Upper lobe of right lung (tissue), 1 donor: Measurements from ENCODE around the gene C3orf22. TPM values are rescaled to one million over a fixed set of nuclear protein-coding genes. Genes with fewer than 3 reads are reported as not detected.

ENCODE experiments used
- ATAC-seq: fragments of 200-7000 bp; cut with Tn5 transposase; one replicate; pipeline ENCODE4 v1.9.1; 2020; ENCODE audit warnings: mild to moderate bottlenecking, moderate library complexity
- DNase-seq: peaks from one replicate; pipeline ENCODE4 v3.0.0-alpha.2; 2020
- H3K27ac ChIP-seq: fragments of 200-600 bp; one replicate; pipeline ENCODE4 v1.8.0; 2022
- H3K27me3 ChIP-seq: fragments of 200-600 bp; one replicate; pipeline ENCODE4 v1.8.0; 2022; ENCODE audit warnings: mild to moderate bottlenecking
- H3K36me3 ChIP-seq: fragments of 200-600 bp; one replicate; pipeline ENCODE4 v1.8.0; 2022
- H3K4me1 ChIP-seq: fragments of 200-600 bp; one replicate; pipeline ENCODE4 v1.8.0; 2022
- H3K4me3 ChIP-seq: fragments of 200-600 bp; one replicate; pipeline ENCODE4 v1.8.0; 2022; ENCODE audit warnings: mild to moderate bottlenecking
- H3K9me3 ChIP-seq: fragments of 200-600 bp; one replicate; pipeline ENCODE4 v1.8.0; 2022
- intact Hi-C: fragments of 100-400 bp; cut with DNase I; formaldehyde crosslinking; loops from one replicate; pipeline ENCODE4 v1.11.0; 2022
- total RNA-seq: library from RNA; stranded (reverse); fragmentation: NEBNext Ultra II Directional; extraction: Animal tissue kit (Norgen Biotek cat#: 25700); gene quantifications from one replicate; pipeline ENCODE4 v1.2.1, GENCODE V29; 2021
- TF ChIP-seq, protein P1 (sequence below): fragments of 200-600 bp; IDR thresholded peaks from one replicate; pipeline ENCODE4 v1.8.0; 2022; ENCODE audit warnings: antibody characterized with exemption
- donor health status: DM: no; HTN: yes; CAD: no; lungs with severe emphysema.

C3orf22 gene
- total RNA-seq, 1 donor from 2014 or later = not detected

DNA sequence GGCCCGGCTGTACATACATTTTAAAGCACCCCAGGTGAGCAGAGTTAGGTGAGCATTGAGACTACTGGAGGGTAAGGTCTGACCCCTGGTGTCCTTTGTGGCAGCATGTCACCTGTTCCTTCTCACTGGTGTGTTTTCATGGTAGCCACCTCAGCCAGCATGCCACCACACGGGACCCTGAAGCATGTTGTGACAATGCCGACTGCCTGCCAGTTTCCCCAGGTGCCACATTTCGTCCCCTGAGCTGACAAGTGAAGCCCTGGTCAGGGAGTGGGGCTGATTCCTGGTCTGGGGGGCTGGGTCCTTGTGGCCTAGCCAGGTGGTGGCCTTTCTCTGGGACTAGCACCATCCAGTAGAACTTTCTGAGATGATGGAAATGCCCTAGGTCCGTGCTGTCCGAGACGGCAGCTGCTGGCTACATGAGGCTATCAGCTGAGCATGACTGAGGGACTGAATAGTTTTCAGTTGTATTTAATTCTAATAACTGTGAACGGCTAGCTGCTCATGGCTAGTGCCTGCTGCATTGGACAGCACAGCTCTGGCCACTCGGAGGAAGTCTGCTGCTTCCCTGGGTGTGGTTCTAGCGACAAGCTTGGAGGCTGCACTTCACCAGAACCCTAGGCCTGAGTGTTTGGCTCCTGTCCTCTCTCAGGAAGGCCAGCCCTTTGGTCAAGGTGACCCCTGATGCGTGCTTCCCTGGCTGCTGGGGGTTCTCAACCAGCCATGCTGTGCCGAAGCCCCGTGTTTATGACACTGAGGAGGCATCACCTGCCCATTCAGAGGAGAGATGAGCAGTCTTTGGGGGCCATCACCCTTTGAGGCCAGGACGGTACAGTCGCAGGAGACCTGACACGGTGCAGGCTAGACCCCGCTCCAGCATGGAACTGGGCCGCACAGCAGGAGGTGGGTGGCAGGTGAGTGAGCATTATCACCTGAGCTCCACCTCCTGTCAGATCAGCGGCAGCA lies 3.9 kb downstream of the C3orf22 start:
- intact Hi-C loops = no loop called here
- TF ChIP-seq, protein P1, sequence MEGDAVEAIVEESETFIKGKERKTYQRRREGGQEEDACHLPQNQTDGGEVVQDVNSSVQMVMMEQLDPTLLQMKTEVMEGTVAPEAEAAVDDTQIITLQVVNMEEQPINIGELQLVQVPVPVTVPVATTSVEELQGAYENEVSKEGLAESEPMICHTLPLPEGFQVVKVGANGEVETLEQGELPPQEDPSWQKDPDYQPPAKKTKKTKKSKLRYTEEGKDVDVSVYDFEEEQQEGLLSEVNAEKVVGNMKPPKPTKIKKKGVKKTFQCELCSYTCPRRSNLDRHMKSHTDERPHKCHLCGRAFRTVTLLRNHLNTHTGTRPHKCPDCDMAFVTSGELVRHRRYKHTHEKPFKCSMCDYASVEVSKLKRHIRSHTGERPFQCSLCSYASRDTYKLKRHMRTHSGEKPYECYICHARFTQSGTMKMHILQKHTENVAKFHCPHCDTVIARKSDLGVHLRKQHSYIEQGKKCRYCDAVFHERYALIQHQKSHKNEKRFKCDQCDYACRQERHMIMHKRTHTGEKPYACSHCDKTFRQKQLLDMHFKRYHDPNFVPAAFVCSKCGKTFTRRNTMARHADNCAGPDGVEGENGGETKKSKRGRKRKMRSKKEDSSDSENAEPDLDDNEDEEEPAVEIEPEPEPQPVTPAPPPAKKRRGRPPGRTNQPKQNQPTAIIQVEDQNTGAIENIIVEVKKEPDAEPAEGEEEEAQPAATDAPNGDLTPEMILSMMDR = no peak
- no peaks in the 10 kb centered on the region for H3K9me3 ChIP-seq
- no peaks in the 10 kb centered on the region for H3K27me3 ChIP-seq
- H3K27ac ChIP-seq = no peak overlapping the region
- ATAC-seq (no peak), DNase-seq (peak; percentile 57)
- no peak overlapping the region for H3K4me3 ChIP-seq
- H3K36me3 ChIP-seq = no peaks in the 10 kb centered on the region
- no peaks in the 10 kb centered on the region for H3K4me1 ChIP-seq

DNA sequence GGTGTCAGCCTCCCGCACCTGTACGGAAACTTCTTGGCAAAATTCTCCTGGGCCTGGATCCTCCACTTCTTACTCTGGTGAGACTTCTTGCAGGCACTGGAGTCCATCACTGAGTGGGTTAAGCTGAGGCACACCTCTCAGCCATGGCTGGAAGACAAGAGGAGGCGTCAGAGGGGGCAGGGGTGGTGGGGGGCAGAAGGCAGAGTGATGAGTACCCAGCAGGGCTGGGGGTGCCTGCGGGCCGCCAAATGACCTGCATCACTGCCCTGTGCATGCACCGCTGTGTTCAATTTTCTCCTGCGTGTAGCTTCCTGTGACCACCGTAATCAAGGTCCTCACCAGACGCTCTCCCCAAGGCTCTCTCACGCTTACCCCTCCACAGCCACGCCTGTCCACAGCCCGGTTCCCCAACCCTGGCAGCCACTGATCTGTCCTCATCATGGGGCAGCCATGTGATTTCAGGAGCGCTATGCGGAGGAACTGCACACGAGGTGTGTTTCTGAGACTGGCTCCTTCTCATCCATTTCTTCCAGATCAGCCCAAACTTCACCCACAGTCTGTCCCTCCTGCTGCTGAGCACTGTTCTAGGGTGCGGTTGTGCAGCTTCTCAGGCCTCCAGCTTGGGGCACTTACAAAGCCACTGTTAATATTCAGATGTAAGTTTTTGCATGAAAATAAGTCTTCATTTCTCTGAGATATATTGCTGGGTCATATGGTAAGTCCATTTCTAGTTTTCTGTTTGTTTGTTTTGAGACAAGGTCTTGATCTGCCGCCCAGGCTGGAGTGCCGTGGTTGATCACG lies 5.2 kb downstream of the C3orf22 start:
- TF ChIP-seq, protein P1 = no peak

DNA sequence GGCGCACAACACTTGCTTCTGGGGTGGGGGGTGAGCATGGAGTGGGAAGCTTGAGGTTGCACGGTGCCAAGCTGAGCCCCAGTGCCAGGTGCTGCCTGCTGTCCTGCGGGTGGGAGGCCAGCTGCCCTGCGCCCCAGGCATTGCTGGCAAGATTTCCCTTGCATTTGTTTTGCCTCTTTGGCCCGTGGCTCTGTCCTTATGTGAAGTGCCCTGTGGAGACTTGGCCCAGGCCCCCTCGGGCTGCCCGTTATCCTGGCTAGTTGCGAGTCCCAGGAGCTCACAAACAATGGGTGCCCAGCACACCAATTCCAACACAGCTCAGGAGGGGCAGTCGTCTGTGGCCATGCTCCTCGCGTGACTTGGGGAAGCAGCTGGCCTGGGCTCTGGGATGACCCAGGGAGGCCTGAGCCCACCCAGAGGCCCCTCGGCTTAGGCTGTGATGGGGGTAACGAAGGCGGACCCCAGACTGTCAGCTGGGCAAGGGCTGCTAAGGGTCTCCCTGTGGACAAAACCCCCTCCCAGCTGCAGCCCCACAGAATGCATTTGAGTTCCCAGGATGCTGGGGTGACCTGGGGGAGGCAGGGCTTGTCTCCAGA lies 5.9 kb downstream of the C3orf22 start:
- no peak overlapping the region for H3K27ac ChIP-seq
- H3K36me3 ChIP-seq = no peaks in the 10 kb centered on the region
- TF ChIP-seq, protein P1 = no peak
- H3K9me3 ChIP-seq = no peaks in the 10 kb centered on the region
- H3K27me3 ChIP-seq = no peaks in the 10 kb centered on the region
- H3K4me3 ChIP-seq = no peak overlapping the region
- intact Hi-C loops = no loop called here
- ATAC-seq (no peak), DNase-seq (peak; percentile 60)
- H3K4me1 ChIP-seq = no peaks in the 10 kb centered on the region

More for the DNA sequence above, 5.2 kb downstream of the C3orf22 start:
- ATAC-seq = no peak
- intact Hi-C loops = no loop called here
- peak; percentile 35 for DNase-seq
- no peak overlapping the region for H3K4me3 ChIP-seq
- no peaks in the 10 kb centered on the region for H3K4me1 ChIP-seq
- H3K27ac ChIP-seq = no peak overlapping the region
- H3K9me3 ChIP-seq = no peaks in the 10 kb centered on the region
- H3K27me3 ChIP-seq = no peaks in the 10 kb centered on the region
- no peaks in the 10 kb centered on the region for H3K36me3 ChIP-seq

DNA sequence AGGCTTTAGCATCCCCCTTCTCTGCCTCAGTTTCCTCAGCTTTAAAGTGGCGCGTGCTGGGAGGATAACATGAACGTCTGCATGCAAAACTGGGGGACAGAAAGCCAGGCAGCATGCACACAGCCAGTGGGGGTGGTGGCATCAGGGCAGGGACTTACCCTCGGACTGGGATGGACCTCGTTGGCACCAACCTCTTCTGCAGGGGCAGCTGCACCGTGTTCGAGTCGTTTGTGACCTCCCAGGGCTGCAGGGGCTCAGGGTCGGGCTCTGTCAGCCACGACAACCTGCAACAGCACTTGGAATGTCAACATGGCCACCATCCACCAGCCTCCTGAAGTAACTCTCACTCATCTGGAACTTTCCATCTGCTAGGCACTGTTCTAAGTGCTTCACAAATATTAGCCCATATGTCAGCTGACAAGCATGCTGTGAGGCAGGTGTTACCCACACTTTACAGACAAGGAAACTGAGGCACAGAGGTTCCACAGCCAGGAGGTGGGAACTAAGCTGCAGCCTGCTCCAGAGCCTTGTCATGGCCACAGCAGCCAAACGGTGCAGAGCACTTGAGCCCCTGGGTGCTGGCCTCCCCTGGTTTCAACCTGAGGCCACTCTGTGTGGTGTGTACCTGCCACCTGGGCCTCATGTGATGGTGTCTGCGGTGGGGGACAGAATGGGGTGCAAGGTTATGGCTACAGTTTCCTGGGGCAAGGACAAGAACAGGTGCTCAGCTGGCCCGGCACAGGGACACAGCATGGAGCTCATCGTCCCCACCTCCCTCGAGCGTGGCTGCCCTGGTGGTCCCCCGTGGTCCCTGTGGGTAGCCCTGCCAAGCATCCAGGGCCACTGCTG lies 6.7 kb downstream of the C3orf22 start:
- no peaks in the 10 kb centered on the region for H3K9me3 ChIP-seq
- ATAC-seq = no peak
- no peaks in the 10 kb centered on the region for H3K27me3 ChIP-seq
- no peaks in the 10 kb centered on the region for H3K36me3 ChIP-seq
- H3K4me1 ChIP-seq = no peaks in the 10 kb centered on the region
- DNase-seq = peak; percentile 43
- intact Hi-C loops = no loop called here
- no peak overlapping the region for H3K27ac ChIP-seq
- no peak overlapping the region for H3K4me3 ChIP-seq
- TF ChIP-seq, protein P1 = no peak
